Measurements from ENCODE around the gene WDFY1. TPM values are rescaled to one million over a fixed set of nuclear protein-coding genes. Genes with fewer than 3 reads are reported as not detected.

WDFY1 gene
- total RNA-seq, 1 experiment from 2014 or later: 44.7 TPM

GRCh38 chr2:223957092-223957851, 12.1 kb upstream of the WDFY1 start, which contains the start of gene MRPL44:
MRPL44 (plus strand) TSS chr2:223957463; CDS start chr2:223957473, 10 bp downstream.
- ChIA-PET CTCF (no interaction called here), POLR2A (interaction anchor here (0.7 kb wide), 1 partner anchor 139 kb away, joined by 3 read pairs; no protein-coding TSS in a partner anchor), RAD21 (ENCODE audit: low non-redundant PET in 1 of 2, low total read pairs in 2 of 2, uncharacterized antibody in 2 of 2, unreplicated experiment in 2 of 2) (no interaction called here)
- Histone ChIP-seq H3K9me2 (ENCODE audit: insufficient read depth) (no peaks in the 10 kb centered on the region), H3K36me3 (ENCODE audit: control insufficient read depth in 1 of 2, insufficient read depth in 2 of 2, low read length in 2 of 2) (peaks cover 20 to 22% of the 10 kb centered on the region in 2 experiments; a peak in 3 of 4 replicates), H3K4me1 (ENCODE audit: control insufficient read depth in 1 of 2, insufficient read depth in 2 of 2, low read length in 2 of 2) (peaks cover 15 to 21% of the 10 kb centered on the region in 2 experiments), H3K4me2 (ENCODE audit: low read length) (peak within 1 kb of the TSS; percentile 90), H3K9me3 (ENCODE audit: control insufficient read depth in 1 of 2, insufficient read depth in 1 of 2, low read depth in 1 of 2, low read length in 2 of 2) (no peaks in the 10 kb centered on the region), H3K27me3 (ENCODE audit: insufficient read depth, low read length) (no peaks in the 10 kb centered on the region), H3K9ac (ENCODE audit: low read length) (peak within 1 kb of the TSS; percentile 88), H2AFZ (ENCODE audit: low read depth, low read length, poor library complexity, severe bottlenecking) (peak within 1 kb of the TSS; percentile 36), H4K20me1 (ENCODE audit: insufficient read depth) (no peaks in the 10 kb centered on the region), H3K79me2 (ENCODE audit: insufficient read depth, low read length) (peaks cover 50% of the 10 kb centered on the region), H3K4me3 (replicated peaks in 1 of 2; ENCODE audit: low read depth in 1 of 2, low read length in 2 of 2) (peak within 1 kb of the TSS; percentile 90 to 92), H3K27ac (ENCODE audit: low read depth, low read length) (peak within 1 kb of the TSS; percentile 72)
- peak; percentile 100 for ATAC-seq
- TF ChIP-seq SP1 (IDR thresholded peaks at IDR 0.05; ENCODE audit: low read depth) (peak; percentile 82), EGR1 (IDR thresholded peaks at IDR 0.05; ENCODE audit: low read depth) (peak; percentile 72), ZBTB33 (IDR thresholded peaks at IDR 0.05; ENCODE audit: extremely low read depth, insufficient replicate concordance, low read length) (peak; percentile 85), SRF (IDR thresholded peaks at IDR 0.05; ENCODE audit: low read depth) (peak; percentile 91), TCF7L2 (IDR thresholded peaks at IDR 0.05; ENCODE audit: borderline replicate concordance, extremely low read depth, insufficient read depth, insufficient read length) (peak; percentile 69), RAD21 (IDR thresholded peaks at IDR 0.05; ENCODE audit: low read depth) (peak; percentile 41), ELF1 (IDR thresholded peaks at IDR 0.05; ENCODE audit: borderline replicate concordance, low read depth) (peak; percentile 98), EZH2phosphoT487 (IDR thresholded peaks at IDR 0.05; ENCODE audit: borderline replicate concordance) (no peak), POLR2AphosphoS5 (IDR thresholded peaks at IDR 0.05; ENCODE audit: low read depth, low read length) (peak; percentile 94), YY1 (IDR thresholded peaks at IDR 0.05; ENCODE audit: extremely low read depth, insufficient replicate concordance, low read depth, low read length) (peak; percentile 98), POLR2A (IDR thresholded peaks at IDR 0.05; ENCODE audit: borderline replicate concordance, extremely low read depth, insufficient read depth, insufficient read length) (peak; percentile 78), FOSL1 (IDR thresholded peaks at IDR 0.05; ENCODE audit: low read depth) (no peak), ZFX (IDR thresholded peaks at IDR 0.05) (no peak), JUND (IDR thresholded peaks at IDR 0.05) (no peak), MAX (IDR thresholded peaks at IDR 0.05) (peak; percentile 92), ATF3 (IDR thresholded peaks at IDR 0.05) (no peak; the same call in 1 of the 2 replicates), SIN3A (IDR thresholded peaks at IDR 0.05; ENCODE audit: low read depth) (peak; percentile 94), CBX3 (IDR thresholded peaks at IDR 0.05; ENCODE audit: low read depth) (peak; percentile 99)
- intact Hi-C loops (cut with micrococcal nuclease): no loop called here
- DNase-seq (ENCODE audit: low read depth, low spot score): peak; percentile 89
- BruUV-seq (replicated peaks): no TSS peak

All from HCT116 (cell line).